NB4 (cell line): Measurements from ENCODE around the gene PIWIL4.

ENCODE experiments used
- DNase-seq: peaks from one replicate; pipeline ENCODE4 v3.0.0; 2010; ENCODE audit warnings: low read depth
- H3K4me3 ChIP-seq: one replicate; pipeline ENCODE4 v1.5.1; 2011; ENCODE audit warnings: mild to moderate bottlenecking, low read depth, low read length, moderate library complexity
- CTCF ChIP-seq: IDR thresholded peaks from one replicate; pipeline ENCODE4 v1.5.1; 2012; ENCODE audit warnings: low read depth, low read length
- MYC ChIP-seq: IDR thresholded peaks from 2 replicates; pipeline ENCODE4 v1.6.1; 2011; ENCODE audit warnings: low read depth, low read length
- POLR2A ChIP-seq: IDR thresholded peaks from 2 replicates; pipeline ENCODE4 v1.6.1; 2011; ENCODE audit warnings: mild to moderate bottlenecking; ENCODE audit not compliant: insufficient read length; ENCODE audit errors: extremely low read depth
- TF ChIP-seq, protein P1 (sequence below): IDR thresholded peaks from 2 replicates; pipeline ENCODE4 v1.6.1; 2011; ENCODE audit warnings: low read depth, low read length

Gene PIWIL4

GRCh38 chr11:94539420-94539819 is 27.7 kb upstream of the PIWIL4 start:
- TF ChIP-seq, protein P1, sequence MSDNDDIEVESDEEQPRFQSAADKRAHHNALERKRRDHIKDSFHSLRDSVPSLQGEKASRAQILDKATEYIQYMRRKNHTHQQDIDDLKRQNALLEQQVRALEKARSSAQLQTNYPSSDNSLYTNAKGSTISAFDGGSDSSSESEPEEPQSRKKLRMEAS, result no peak
- TF ChIP-seq POLR2A (no peak), MYC (no peak), CTCF (no peak)
- H3K4me3 ChIP-seq, result no peak overlapping the region
- DNase-seq, result no peak

DNA sequence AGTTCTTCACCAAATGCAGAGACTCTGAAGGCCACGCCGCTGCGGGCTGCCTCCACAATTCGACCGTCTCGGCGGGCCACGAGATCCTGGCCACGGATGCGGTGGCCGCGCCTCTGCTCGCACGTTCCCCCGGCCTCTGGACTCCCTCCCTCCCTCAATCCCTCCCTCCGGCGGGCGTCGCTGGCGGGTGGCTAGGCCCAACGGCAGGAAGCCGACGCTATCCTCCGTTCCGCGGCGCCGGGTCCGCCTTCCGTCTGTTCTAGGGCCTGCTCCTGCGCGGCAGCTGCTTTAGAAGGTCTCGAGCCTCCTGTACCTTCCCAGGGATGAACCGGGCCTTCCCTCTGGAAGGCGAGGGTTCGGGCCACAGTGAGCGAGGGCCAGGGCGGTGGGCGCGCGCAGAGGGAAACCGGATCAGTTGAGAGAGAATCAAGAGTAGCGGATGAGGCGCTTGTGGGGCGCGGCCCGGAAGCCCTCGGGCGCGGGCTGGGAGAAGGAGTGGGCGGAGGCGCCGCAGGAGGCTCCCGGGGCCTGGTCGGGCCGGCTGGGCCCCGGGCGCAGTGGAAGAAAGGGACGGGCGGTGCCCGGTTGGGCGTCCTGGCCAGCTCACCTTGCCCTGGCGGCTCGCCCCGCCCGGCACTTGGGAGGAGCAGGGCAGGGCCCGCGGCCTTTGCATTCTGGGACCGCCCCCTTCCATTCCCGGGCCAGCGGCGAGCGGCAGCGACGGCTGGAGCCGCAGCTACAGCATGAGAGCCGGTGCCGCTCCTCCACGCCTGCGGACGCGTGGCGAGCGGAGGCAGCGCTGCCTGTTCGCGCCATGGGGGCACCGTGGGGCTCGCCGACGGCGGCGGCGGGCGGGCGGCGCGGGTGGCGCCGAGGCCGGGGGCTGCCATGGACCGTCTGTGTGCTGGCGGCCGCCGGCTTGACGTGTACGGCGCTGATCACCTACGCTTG is 23.2 kb upstream of the PIWIL4 start, which contains the start of gene FUT4:
Gene FUT4, plus strand, starts transcription at position 227 of the 951 bp plus-strand sequence. Its CDS starts 213 bp downstream, at position 440.
- peak within 1 kb of the TSS; percentile 95 for H3K4me3 ChIP-seq
- peak; percentile 98 for DNase-seq
- TF ChIP-seq CTCF (no peak), MYC (peak; percentile 77), POLR2A (peak; percentile 75)
- TF ChIP-seq, protein P1, result peak; percentile 75

DNA sequence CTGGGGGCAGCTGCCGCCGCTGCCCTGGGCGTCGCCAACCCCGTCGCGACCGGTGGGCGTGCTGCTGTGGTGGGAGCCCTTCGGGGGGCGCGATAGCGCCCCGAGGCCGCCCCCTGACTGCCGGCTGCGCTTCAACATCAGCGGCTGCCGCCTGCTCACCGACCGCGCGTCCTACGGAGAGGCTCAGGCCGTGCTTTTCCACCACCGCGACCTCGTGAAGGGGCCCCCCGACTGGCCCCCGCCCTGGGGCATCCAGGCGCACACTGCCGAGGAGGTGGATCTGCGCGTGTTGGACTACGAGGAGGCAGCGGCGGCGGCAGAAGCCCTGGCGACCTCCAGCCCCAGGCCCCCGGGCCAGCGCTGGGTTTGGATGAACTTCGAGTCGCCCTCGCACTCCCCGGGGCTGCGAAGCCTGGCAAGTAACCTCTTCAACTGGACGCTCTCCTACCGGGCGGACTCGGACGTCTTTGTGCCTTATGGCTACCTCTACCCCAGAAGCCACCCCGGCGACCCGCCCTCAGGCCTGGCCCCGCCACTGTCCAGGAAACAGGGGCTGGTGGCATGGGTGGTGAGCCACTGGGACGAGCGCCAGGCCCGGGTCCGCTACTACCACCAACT is 22.4 kb upstream of the PIWIL4 start:
- TF ChIP-seq MYC, result 0 out of 2 replicates have a peak, but pooled peaks have one; percentile 38
- TF ChIP-seq, protein P1, result no peak; the same call in 1 of the 2 replicates
- peak overlapping the region; percentile 95 for H3K4me3 ChIP-seq
- DNase-seq, result peak; percentile 72

GRCh38 chr11:94545264-94546161 is 21.7 kb upstream of the PIWIL4 start:
- TF ChIP-seq, protein P1, result peak; percentile 71
- TF ChIP-seq POLR2A (no peak), MYC (peak; percentile 79)
- DNase-seq, result peak; percentile 74
- peak overlapping the region; percentile 95 for H3K4me3 ChIP-seq

DNA sequence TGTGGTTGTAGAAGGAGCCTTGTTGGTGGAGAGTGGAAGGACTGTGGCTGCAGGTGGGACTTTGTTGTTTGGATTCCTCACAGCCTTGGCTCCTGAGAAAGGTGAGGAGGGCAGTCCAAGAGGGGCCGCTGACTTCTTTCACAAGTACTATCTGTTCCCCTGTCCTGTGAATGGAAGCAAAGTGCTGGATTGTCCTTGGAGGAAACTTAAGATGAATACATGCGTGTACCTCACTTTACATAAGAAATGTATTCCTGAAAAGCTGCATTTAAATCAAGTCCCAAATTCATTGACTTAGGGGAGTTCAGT is 21.1 kb upstream of the PIWIL4 start:
- no peak for DNase-seq
- TF ChIP-seq CTCF (no peak), POLR2A (no peak), MYC (no peak)
- TF ChIP-seq, protein P1, result no peak
- H3K4me3 ChIP-seq, result peak overlapping the region; percentile 95

- peak; percentile 70 for DNase-seq
- TF ChIP-seq CTCF, result no peak
- TF ChIP-seq, protein P1, result peak; percentile 35; the same call in 1 of the 2 replicates
- no peak for TF ChIP-seq MYC
- peak overlapping the region; percentile 95 for H3K4me3 ChIP-seq
Observed at GRCh38 chr11:94546886-94547285, 20.3 kb upstream of the PIWIL4 start.
